OCI-LY1 (cell line): ENCODE results near the gene ADM2.

Experiments used
- CTCF ChIP-seq: fragments of 200-600 bp; sonication (generic), shearing (Covaris generic); IDR thresholded peaks from 2 replicates; pipeline ENCODE4 v1.5.1; 2017; ENCODE audit warnings: mild to moderate bottlenecking, antibody characterized with exemption, low read length, moderate library complexity, mixed read lengths
- EZH2 ChIP-seq: fragments of 200-600 bp; sonication (generic), shearing (Covaris generic); IDR thresholded peaks from 2 replicates; pipeline ENCODE4 v1.8.0; 2017; ENCODE audit warnings: borderline replicate concordance, mixed run types, mild to moderate bottlenecking, antibody characterized with exemption, low read length, moderate library complexity, mixed read lengths

GRCh38 chr22:50437511-50438304 is 43.6 kb upstream of the ADM2 start:
- no peak for TF ChIP-seq EZH2
- no peak for TF ChIP-seq CTCF
